CD4-positive, alpha-beta T cell treated with Interferon gamma for 1 hour (primary cell): ENCODE results near the gene UGT1A6.
"Not testable (repeated sequence)": the region's sequence is repeated elsewhere in the genome, so short reads cannot be mapped to it uniquely, and the experiment has no call there.

ENCODE experiments used
- DNase-seq: peaks from one replicate; pipeline ENCODE4 v3.0.0-alpha.2; 2020

UGT1A6 gene

GRCh38 chr2:233692648-233693047 is at the start of gene UGT1A6:
TSS of gene UGT1A6 (plus strand) at chr2:233692890. CDS start at chr2:233693005, 115 bp downstream.
- DNase-seq = no peak

GRCh38 chr2:233643128-233643527 is 49.6 kb upstream of the UGT1A6 start:
- no peak for DNase-seq

- not testable (repeated sequence) for DNase-seq
These were observed 46.7 kb upstream of the UGT1A6 start for GRCh38 chr2:233646033-233646432.

GRCh38 chr2:233650981-233651380 is 41.7 kb upstream of the UGT1A6 start:
- no peak for DNase-seq

DNA sequence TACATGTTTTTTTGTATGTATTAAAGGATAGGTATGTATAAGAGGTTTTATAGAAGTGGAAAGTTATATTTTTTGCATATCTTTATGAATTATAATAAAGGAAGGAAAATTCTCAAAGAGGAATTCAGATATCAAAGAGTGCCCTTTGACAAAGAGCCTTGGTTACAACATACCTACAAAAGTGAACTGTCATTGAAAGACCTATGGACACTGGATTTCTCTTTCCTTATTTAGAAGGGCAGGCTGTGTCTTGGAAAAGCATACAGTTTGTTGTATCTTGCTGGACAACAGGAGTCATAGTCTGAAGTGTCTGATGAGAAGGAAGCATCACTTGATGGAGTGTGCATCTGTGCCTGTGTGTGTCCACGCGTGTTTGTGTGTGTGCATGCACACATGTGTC is 41.3 kb upstream of the UGT1A6 start:
- DNase-seq = no peak

GRCh38 chr2:233654501-233654900 is 38.2 kb upstream of the UGT1A6 start:
- no peak for DNase-seq

DNA sequence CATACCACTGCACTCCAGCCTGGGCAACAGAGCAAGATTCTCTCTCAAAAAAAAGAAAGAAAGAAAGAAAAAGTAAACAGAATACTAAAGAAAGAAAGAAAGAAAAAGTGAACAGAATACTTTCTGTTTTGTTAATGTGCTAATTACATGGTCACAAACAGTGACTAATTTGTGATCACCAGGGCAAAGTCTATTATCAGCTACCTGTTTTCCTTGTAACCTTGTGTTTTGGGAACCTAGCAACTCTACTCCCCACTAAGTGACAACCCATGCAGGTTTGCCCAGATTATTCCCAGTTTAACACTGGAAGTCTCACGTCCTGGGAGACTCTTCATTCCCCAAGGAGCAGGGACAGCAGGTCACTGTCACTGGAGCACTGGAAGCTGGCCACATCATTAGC is 37.6 kb upstream of the UGT1A6 start:
- DNase-seq = no peak

DNA sequence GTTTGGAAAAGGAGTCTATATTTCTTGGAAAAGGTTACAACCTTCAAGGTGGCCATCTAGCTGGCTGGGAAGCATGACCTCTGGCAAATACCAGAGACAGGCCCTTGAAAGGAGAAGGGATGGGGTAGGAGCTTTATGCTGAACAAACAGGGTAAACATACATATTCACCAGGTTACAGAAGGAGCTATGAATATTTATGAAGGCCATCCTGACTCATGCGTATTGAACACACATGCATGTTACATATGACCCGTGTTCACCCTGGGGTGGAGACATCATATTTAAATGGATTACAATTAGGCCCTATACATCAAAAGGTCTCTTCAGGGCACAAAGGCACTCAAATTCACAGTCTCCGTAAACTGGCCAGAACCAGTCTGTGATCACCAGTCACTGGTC is 36.7 kb upstream of the UGT1A6 start:
- DNase-seq = not testable (repeated sequence)

GRCh38 chr2:233656443-233656842 is 36.2 kb upstream of the UGT1A6 start:
- no peak for DNase-seq

GRCh38 chr2:233658610-233659009 is 34.1 kb upstream of the UGT1A6 start:
- no peak for DNase-seq

DNA sequence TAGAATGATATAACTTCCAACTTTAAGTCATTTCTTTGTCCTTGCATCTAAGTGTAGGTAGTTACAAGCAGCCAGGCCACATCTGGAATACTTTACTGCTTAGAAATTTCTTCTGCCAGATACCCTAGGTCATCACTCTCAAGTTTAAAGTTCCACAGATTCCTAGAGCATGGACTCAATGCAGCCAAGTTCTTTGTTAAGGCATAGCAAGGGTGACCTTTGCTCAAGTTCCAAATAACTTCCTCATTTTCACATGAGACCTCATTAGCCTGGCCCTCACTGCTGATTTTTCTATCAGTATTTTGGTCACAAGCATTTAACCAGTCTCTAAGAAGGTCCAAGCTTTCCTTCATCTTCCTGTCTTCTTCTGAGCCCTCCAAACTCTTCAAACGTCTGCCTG is 28.8 kb upstream of the UGT1A6 start:
- DNase-seq = no peak

DNA sequence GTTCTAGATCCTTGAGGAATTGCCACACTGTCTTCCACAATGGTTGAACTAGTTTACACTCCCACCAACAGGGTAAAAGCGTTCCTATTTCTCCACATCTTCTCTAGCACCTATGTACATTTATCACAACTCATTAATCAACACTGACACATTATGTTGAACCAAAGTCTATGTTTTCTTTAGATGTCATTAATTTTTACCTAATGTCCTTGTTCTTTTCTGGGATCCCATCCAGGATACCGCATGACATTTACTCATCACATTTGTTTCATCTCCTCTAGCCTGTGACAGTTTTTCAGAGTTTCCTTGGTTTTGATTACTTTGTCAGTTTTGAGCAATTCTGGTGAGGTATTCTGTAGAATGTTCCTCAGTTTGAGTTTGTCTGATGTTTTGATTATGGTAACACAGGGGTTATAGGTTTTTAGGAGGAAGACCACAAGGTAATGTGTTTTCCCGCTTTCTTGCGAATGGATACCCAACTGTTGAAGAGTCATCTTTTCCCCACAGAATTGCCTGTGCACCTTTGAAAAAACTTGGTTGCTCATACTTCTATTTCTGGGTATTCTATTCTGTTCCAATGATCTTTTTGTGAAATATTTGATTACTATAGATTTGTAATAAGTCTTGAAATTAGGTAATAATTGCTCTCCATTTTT is 24.0 kb upstream of the UGT1A6 start:
- DNase-seq = no peak

DNA sequence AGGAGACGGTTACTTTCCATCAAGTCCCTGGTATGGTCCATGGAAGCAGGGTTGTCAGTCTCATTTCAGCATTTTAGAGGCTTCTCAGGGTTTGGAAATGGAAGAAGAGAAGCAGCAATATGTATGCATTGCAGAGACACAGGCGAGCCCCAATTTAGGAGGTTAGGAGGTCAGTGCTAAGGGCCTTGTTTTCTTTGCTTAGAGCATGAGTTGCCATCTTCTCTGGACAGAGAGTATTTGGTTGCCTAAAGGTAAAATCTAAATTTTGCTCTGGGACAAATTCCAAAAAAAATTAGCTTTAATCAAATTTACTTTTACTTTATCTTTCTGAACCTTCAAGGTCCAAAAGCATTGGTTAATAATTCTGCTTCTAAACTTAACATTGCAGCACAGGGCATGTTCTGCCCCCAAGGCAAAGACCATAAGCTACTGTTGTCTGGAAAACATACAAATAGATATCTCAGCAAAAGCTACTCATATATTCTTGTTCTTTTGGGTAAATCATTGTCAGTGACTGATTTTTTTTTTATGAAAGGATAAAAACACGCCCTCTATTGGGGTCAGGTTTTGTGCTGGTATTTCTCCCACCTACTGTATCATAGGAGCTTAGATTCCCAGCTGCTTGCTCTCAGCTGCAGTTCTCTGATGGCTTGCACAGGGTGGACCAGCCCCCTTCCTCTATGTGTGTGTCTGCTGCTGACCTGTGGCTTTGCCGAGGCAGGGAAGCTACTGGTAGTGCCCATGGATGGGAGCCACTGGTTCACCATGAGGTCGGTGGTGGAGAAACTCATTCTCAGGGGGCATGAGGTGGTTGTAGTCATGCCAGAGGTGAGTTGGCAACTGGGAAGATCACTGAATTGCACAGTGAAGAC is 21.2 kb upstream of the UGT1A6 start, which contains the start of gene UGT1A9:
Gene UGT1A9, plus strand, starts transcription at position 609 of the 872 bp plus-strand sequence. Its CDS starts 37 bp downstream, at position 646.
- DNase-seq = no peak

DNA sequence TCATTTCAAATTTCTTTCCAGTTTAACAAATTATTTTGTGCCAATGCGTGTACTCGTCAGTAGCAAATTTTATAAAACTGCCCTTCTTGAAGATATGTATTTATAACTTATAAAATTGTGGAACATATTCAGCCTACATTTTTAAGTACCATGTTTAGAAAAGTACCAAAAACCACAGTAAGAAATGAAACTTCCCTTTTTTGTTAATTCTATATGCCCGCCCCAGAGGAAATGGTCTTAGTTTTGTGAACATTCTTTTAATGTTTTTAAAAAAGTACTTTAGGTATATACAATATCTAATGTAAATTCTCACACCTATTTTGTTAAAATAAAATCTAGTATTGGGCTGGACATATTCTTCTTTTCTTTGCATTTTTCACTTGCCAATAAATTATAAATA is 19.8 kb upstream of the UGT1A6 start:
- no peak for DNase-seq

GRCh38 chr2:233673896-233674295 is 18.8 kb upstream of the UGT1A6 start:
- DNase-seq = no peak

DNA sequence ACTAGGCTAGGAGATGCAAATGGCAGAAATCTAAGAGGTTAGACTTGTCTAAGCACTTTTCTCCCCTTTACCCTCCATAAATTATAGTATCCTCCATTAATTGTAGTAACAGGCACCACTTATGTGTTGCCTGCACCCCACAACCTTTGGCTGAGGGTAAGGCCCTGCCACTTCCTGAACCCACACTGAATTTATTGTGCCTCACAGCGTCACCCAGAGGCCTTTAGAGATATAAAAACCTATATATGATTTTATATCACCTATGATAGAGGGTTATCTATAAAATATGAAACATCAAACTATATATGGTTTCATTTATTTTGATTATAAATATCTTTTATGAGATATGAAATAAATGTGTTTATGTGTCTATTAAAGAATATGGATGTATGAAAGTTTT is 18.4 kb upstream of the UGT1A6 start:
- no peak for DNase-seq

- no peak for DNase-seq
These were observed 17.7 kb upstream of the UGT1A6 start for GRCh38 chr2:233674995-233675394.

- DNase-seq = no peak
These were observed 16.6 kb upstream of the UGT1A6 start for GRCh38 chr2:233676046-233676445.

GRCh38 chr2:233679196-233679595 is 13.5 kb upstream of the UGT1A6 start:
- DNase-seq = no peak

DNA sequence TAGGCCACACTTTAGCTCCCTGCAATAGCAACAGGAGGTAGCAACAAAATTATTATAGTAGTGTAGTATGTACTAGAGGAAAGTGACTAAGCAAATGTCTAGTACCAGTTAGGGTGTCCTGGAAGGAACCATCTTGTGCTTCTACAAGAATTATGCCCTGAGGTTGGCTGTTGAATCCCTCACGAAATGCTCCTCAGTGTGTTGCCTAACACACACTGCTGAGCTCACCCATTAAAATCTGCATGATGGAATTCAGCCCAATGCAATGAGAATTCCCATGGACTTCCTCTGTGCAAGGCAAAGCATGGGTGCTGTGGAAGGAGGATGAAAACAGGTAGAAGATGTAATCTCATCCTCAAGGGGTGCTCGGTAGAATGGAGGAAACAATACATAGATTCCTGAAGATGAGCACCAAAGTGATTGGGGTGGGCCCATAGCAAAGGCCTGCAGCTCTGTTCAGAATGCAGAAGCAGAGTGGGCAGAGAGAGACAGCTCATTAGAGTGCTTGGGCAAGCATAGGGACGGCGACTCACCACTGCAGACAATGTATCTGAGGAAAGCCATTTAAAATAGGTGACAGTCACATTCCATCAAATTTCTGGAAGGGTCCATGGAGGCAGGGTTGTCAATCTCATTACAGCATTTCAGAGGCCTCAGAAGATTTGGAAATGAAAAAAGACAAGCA is 12.2 kb upstream of the UGT1A6 start:
- DNase-seq = no peak

- no peak for DNase-seq
These were observed 11.1 kb upstream of the UGT1A6 start, which contains the start of gene UGT1A7 for GRCh38 chr2:233681521-233682099. TSS of gene UGT1A7 (plus strand) at chr2:233681901. CDS start at chr2:233681938, 37 bp downstream.

DNA sequence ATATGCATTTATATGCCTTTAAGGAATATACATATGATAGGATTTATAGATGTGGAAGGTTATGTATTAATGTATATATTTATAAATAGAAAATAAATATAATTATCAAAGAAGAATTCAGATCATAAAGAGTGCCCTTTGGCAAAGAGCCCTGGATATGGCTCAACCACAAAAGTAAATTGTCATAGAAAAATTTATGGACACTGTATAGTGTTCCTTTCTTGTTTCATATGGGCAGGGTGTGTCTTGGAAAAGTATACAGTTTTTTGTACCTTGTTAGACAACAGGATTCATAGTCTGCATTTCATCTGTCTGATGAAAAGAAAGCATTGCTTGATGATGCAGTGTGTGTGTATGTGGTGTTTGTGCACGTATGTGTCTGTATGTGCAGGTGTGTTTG is 8.1 kb upstream of the UGT1A6 start:
- DNase-seq = no peak

DNA sequence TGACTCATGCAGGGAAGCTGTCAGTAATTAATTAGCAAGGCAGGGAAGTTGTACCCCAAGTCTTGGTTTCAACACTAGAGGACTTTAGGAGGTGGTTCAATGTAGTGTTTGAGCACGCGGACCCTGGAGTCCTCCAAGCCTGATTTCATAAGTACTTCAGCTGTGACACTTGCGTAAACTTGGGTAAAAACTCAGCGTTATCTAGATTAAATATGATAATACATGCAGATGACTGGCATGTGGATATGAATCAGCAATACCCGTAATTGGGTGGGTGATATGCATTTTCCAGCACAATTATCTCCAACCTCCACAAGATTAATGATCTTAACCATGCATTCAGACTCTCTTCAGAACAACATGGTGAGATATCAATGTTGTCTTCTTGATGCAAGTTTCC is 5.8 kb upstream of the UGT1A6 start:
- no peak for DNase-seq
